Neuronal stem cell (in vitro differentiated cells): Measurements from ENCODE around the gene C17orf100.

Experiments used
- DNase-seq: peaks from one replicate; pipeline ENCODE4 v3.0.0-alpha.2; 2013; ENCODE audit warnings: low spot score
- H2AFZ ChIP-seq: one replicate; pipeline ENCODE4 v1.6.1; 2013; ENCODE audit warnings: mild to moderate bottlenecking, low read length, inconsistent platforms
- H2AK5ac ChIP-seq: 2 replicates; pipeline ENCODE4 v1.6.1; 2013; ENCODE audit warnings: low read depth, mild to moderate bottlenecking, inconsistent platforms, low read length, moderate library complexity, mixed read lengths
- H2BK120ac ChIP-seq: 2 replicates; pipeline ENCODE4 v1.6.1; 2013; ENCODE audit warnings: low read depth, mild to moderate bottlenecking, inconsistent platforms, low read length, moderate library complexity, mixed read lengths
- H2BK12ac ChIP-seq: one replicate; pipeline ENCODE4 v1.6.1; 2013; ENCODE audit warnings: low read length, inconsistent platforms
- H2BK15ac ChIP-seq: 2 replicates; pipeline ENCODE4 v1.6.1; 2013; ENCODE audit warnings: mild to moderate bottlenecking, low read length, inconsistent platforms, mixed read lengths
- H2BK5ac ChIP-seq: one replicate; pipeline ENCODE4 v1.6.1; 2013; ENCODE audit warnings: inconsistent platforms, mild to moderate bottlenecking, low read length, moderate library complexity
- H3K14ac ChIP-seq: one replicate; pipeline ENCODE4 v1.6.1; 2013; ENCODE audit warnings: low read length, inconsistent platforms
- H3K18ac ChIP-seq: 2 replicates; pipeline ENCODE4 v1.6.1; 2013; ENCODE audit warnings: low read length, inconsistent platforms
- H3K23ac ChIP-seq: 2 replicates; pipeline ENCODE4 v1.6.1; 2013; ENCODE audit warnings: low read depth, mild to moderate bottlenecking, mixed read lengths, low read length, inconsistent platforms; ENCODE audit not compliant: poor library complexity
- H3K27ac ChIP-seq: replicated peaks from 3 replicates; pipeline ENCODE4 v1.5.1; 2013; ENCODE audit warnings: low read length, inconsistent platforms
- H3K27me3 ChIP-seq, 3 experiments: 2 replicates each; pipeline ENCODE4 v1.6.1; 2013; ENCODE audit warnings: low read length in 3 of 3, mild to moderate bottlenecking in 2 of 3, inconsistent platforms in 1 of 3, low read depth in 1 of 3, mixed read lengths in 1 of 3, moderate library complexity in 1 of 3; ENCODE audit not compliant: control insufficient read depth in 3 of 3, insufficient read depth in 3 of 3
- H3K36me3 ChIP-seq, 2 donors: replicated peaks in 1 of 2; 2 replicates each; pipeline ENCODE4 v1.6.1; 2013; ENCODE audit warnings: low read length in 2 of 2; ENCODE audit not compliant: control insufficient read depth in 2 of 2, insufficient read depth in 2 of 2
- H3K4ac ChIP-seq: 2 replicates; pipeline ENCODE4 v1.6.1; 2013; ENCODE audit warnings: inconsistent platforms, mild to moderate bottlenecking, low read length, moderate library complexity
- H3K4me1 ChIP-seq, 2 donors: 1 replicate in 1 of 2; 2 replicates in 1 of 2; pipeline ENCODE4 v1.6.1; 2013; ENCODE audit warnings: low read length in 2 of 2, low read depth in 1 of 2; ENCODE audit not compliant: control insufficient read depth in 2 of 2, insufficient read depth in 1 of 2
- H3K4me2 ChIP-seq: one replicate; pipeline ENCODE4 v1.6.1; 2013; ENCODE audit warnings: mild to moderate bottlenecking, low read length, inconsistent platforms; ENCODE audit not compliant: insufficient read depth, poor library complexity, severe bottlenecking
- H3K4me3 ChIP-seq, 2 donors: 2 replicates each; pipeline ENCODE4 v1.5.1; 2013; ENCODE audit warnings: low read length in 2 of 2, mild to moderate bottlenecking in 2 of 2, inconsistent platforms in 1 of 2, moderate library complexity in 1 of 2
- H3K79me1 ChIP-seq: one replicate; pipeline ENCODE4 v1.6.1; 2013; ENCODE audit warnings: low read depth, mild to moderate bottlenecking, inconsistent platforms, low read length, moderate library complexity
- H3K9ac ChIP-seq: one replicate; pipeline ENCODE4 v1.6.1; 2013; ENCODE audit warnings: mild to moderate bottlenecking, low read depth, low read length, inconsistent platforms; ENCODE audit not compliant: poor library complexity
- H3K9me3 ChIP-seq, 2 donors: replicated peaks in 1 of 2; 2 replicates each; pipeline versions ENCODE3 to v1.6.1; 2013; ENCODE audit warnings: low read length in 2 of 2, mild to moderate bottlenecking in 2 of 2, inconsistent platforms in 1 of 2, low read depth in 1 of 2, mixed read lengths in 1 of 2, moderate library complexity in 1 of 2; ENCODE audit not compliant: control insufficient read depth in 2 of 2, insufficient read depth in 1 of 2
- H4K8ac ChIP-seq: one replicate; pipeline ENCODE4 v1.6.1; 2013; ENCODE audit warnings: low read depth, mild to moderate bottlenecking, inconsistent platforms, low read length, moderate library complexity
- H4K91ac ChIP-seq: one replicate; pipeline ENCODE4 v1.6.1; 2013; ENCODE audit warnings: low read length, low read depth, mild to moderate bottlenecking, inconsistent platforms; ENCODE audit not compliant: poor library complexity
- WGBS, 2 donors: extraction: QIAGEN DNeasy Blood & Tissue Kit; methylation state at CpG; one replicate each; pipeline ENCODE4 v1.1.7; 2013; ENCODE audit warnings: missing lambda C conversion rate in 2 of 2, mixed read lengths in 1 of 2; ENCODE audit not compliant: insufficient read length in 2 of 2, insufficient replicate concordance in 1 of 2; ENCODE audit errors: extremely low coverage in 2 of 2; 5-methylcytosine and 5-hydroxymethylcytosine counted together

Gene C17orf100

GRCh38 chr17:6643451-6644125, 8.0 kb upstream of the C17orf100 start:
- DNase-seq = no peak
- no peak overlapping the region for H3K18ac ChIP-seq
- no peak overlapping the region for H3K23ac ChIP-seq
- no peak overlapping the region for H3K9ac ChIP-seq
- no peaks in the 10 kb centered on the region for H3K9me3 ChIP-seq
- H2AFZ ChIP-seq = no peak overlapping the region
- no peak overlapping the region for H4K91ac ChIP-seq
- H2BK15ac ChIP-seq = no peak overlapping the region
- H3K4me2 ChIP-seq = no peak overlapping the region
- peaks cover 15% of the 10 kb centered on the region for H3K79me1 ChIP-seq
- H3K14ac ChIP-seq = no peak overlapping the region
- H4K8ac ChIP-seq = no peak overlapping the region
- no peak overlapping the region for H3K4ac ChIP-seq
- H3K4me1 ChIP-seq = peaks cover 9 to 13% of the 10 kb centered on the region in 2 donors
- H2BK120ac ChIP-seq = no peak overlapping the region
- no peak overlapping the region for H2BK5ac ChIP-seq
- no peaks in the 10 kb centered on the region for H3K27me3 ChIP-seq
- no peak overlapping the region for H2BK12ac ChIP-seq
- peaks cover 4 to 66% of the 10 kb centered on the region in 2 donors for H3K36me3 ChIP-seq
- no peak overlapping the region for H3K4me3 ChIP-seq
- no CpG with 5 or more reads among the region's 5 CpGs for WGBS, 2 donors
- no peak overlapping the region for H3K27ac ChIP-seq
- no peak overlapping the region for H2AK5ac ChIP-seq

GRCh38 chr17:6648181-6648580, 3.4 kb upstream of the C17orf100 start:
- Histone ChIP-seq H3K4ac (no peak overlapping the region), H3K14ac (no peak overlapping the region), H2AFZ (no peak overlapping the region), H3K9ac (no peak overlapping the region), H3K79me1 (peaks cover 4% of the 10 kb centered on the region), H2BK12ac (no peak overlapping the region), H3K27ac (no peak overlapping the region), H3K9me3 (peaks cover 0 to 3% of the 10 kb centered on the region in 2 donors), H4K8ac (no peak overlapping the region), H2BK120ac (no peak overlapping the region), H2BK15ac (no peak overlapping the region), H4K91ac (no peak overlapping the region), H2AK5ac (no peak overlapping the region), H3K4me1 (peaks cover 7 to 14% of the 10 kb centered on the region in 2 donors), H3K23ac (no peak overlapping the region), H3K4me3 (no peak overlapping the region), H3K36me3 (peaks cover 7 to 72% of the 10 kb centered on the region in 2 donors), H2BK5ac (no peak overlapping the region), H3K27me3 (no peaks in the 10 kb centered on the region), H3K18ac (no peak overlapping the region), H3K4me2 (no peak overlapping the region)
- DNase-seq = no peak

GRCh38 chr17:6651919-6652452, 424 bp downstream of the C17orf100 start:
- no CpG with 5 or more reads among the region's 47 CpGs for WGBS, 2 donors
- Histone ChIP-seq H3K14ac (no peak overlapping the region), H3K4me3 (peak overlapping the region; percentile 75 to 83), H3K9me3 (peaks cover 0 to 3% of the 10 kb centered on the region in 2 donors), H2BK12ac (peak overlapping the region; percentile 96), H3K9ac (peak overlapping the region; percentile 82), H3K36me3 (peaks cover 3 to 34% of the 10 kb centered on the region in 2 donors), H3K79me1 (peaks cover 4% of the 10 kb centered on the region), H3K27me3 (peaks cover 0 to 21% (median 19%) of the 10 kb centered on the region in 3 experiments), H4K8ac (peak overlapping the region; percentile 89), H3K4ac (peak overlapping the region; percentile 81), H3K4me2 (peak overlapping the region; percentile 72), H2BK15ac (peak overlapping the region; percentile 95), H2AK5ac (peak overlapping the region; percentile 97), H2BK120ac (peak overlapping the region; percentile 85), H3K23ac (peak overlapping the region; percentile 77), H3K27ac (no peak overlapping the region), H4K91ac (no peak overlapping the region), H2AFZ (peak overlapping the region; percentile 96), H3K18ac (peak overlapping the region; percentile 93), H2BK5ac (peak overlapping the region; percentile 62), H3K4me1 (peaks cover 17 to 34% of the 10 kb centered on the region in 2 donors)
- DNase-seq = no peak

DNA sequence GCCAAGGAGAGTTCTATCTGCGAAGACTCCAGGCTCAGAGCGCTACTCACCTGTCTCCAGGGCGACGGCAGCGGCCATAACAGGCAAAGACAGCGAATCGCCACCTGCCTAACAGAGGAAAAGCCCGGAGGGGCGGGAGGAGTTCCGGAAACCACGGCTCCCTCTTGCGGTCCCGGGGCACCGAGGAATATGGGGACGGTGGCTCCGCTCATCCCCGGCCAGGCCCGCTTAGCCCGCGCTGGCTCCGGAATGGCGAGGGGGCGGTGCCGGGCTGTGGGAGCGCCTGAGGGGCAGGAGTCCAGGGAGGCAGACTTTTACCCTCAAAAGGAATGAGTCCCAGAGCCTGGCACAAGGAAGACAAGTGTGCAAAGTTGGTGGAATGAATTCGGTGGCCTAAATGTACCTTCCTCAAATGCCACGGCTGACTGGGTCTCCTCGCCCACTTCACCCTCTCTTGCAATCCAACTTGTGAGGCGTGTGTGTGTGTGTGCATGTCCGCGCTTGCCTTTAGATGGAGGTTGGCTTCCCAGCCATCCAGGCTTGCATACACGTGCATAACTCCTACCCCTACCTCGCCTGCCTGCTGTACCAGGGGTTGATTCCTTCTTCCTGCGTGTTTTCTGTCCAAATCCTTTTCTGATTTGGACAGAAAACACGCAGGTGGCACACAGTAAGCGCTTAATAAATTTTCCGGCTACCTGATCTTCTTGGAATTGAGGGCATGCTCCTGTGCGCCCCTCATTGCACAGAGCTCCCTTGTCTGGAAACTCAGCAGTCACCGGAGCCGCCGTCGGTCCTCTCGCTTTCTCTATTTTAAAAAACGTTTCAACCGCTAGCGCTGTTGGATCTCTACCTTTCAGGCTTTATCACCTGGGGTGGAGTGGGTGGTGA, 3.5 kb downstream of the C17orf100 start:
- no peak overlapping the region for H4K8ac ChIP-seq
- H4K91ac ChIP-seq = no peak overlapping the region
- no peak overlapping the region for H3K14ac ChIP-seq
- WGBS, 2 donors = no CpG with 5 or more reads among the region's 46 CpGs
- H3K4me1 ChIP-seq = peaks cover 19 to 31% of the 10 kb centered on the region in 2 donors
- H3K79me1 ChIP-seq = peaks cover 4% of the 10 kb centered on the region
- DNase-seq = no peak
- peak overlapping the region; percentile 38 to 49 for H3K4me3 ChIP-seq
- H3K23ac ChIP-seq = no peak overlapping the region
- no peak overlapping the region for H3K4ac ChIP-seq
- peak overlapping the region; percentile 79 for H2AFZ ChIP-seq
- no peak overlapping the region for H2AK5ac ChIP-seq
- peak overlapping the region; percentile 65 for H3K9ac ChIP-seq
- peaks cover 0 to 3% of the 10 kb centered on the region in 2 donors for H3K9me3 ChIP-seq
- H2BK5ac ChIP-seq = no peak overlapping the region
- no peak overlapping the region for H2BK12ac ChIP-seq
- no peak overlapping the region for H2BK15ac ChIP-seq
- peak overlapping the region; percentile 72 for H3K4me2 ChIP-seq
- no peak overlapping the region for H3K27ac ChIP-seq
- H3K27me3 ChIP-seq = peaks cover 0 to 45% (median 31%) of the 10 kb centered on the region in 3 experiments
- H2BK120ac ChIP-seq = no peak overlapping the region
- peaks cover 0 to 3% of the 10 kb centered on the region in 2 donors for H3K36me3 ChIP-seq
- peak overlapping the region; percentile 65 for H3K18ac ChIP-seq
